HG03139 (cell line): ENCODE results near the gene TOMM7.
"Not testable (repeated sequence)": the region's sequence is repeated elsewhere in the genome, so short reads cannot be mapped to it uniquely, and the experiment has no call there.

Source experiments
- ATAC-seq: cut with Tn5 transposase; IDR thresholded peaks from one replicate; pipeline ENCODE4 v1.9.1; 2021; ENCODE audit not compliant: unreplicated experiment

The TOMM7 gene

DNA sequence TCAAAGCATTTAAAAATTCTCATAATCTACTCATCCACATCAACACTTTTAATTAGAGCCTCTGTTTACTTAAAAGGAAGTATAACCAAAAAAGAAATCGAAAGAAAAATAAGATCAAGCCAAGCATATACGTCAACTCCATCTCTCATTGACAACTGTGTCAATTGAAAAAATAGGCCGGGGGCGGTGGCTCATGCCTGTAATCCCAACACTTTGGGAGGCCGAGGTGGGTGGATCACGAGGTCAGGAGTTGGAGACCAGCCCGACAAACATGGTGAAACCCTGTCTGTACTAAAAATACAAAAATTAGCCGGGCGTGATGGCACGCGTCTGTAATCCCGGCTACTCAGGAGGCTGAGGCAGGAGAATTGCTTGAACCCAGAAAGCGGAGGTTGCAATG is 32.0 kb downstream of the TOMM7 start:
- ATAC-seq: not testable (repeated sequence)

DNA sequence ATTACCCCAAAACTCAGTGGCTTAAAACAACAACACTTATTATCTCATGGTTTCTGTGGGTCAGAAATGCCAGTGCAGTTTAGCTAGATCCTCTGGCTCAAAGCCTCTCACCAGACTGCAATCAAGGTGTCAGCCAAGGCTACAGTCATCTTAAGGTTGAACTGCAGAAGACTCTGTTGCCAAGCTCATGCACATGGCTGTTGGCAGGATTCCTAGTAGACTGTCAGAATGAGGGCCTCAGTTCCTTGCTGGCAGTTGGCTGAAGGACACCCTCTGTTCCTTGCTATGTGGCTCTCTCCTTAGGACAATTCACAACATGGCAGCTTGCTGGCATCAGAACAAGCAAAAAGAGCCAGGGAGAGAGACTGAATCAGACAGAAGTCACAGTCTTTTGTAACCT is 34.7 kb downstream of the TOMM7 start:
- ATAC-seq: no peak

DNA sequence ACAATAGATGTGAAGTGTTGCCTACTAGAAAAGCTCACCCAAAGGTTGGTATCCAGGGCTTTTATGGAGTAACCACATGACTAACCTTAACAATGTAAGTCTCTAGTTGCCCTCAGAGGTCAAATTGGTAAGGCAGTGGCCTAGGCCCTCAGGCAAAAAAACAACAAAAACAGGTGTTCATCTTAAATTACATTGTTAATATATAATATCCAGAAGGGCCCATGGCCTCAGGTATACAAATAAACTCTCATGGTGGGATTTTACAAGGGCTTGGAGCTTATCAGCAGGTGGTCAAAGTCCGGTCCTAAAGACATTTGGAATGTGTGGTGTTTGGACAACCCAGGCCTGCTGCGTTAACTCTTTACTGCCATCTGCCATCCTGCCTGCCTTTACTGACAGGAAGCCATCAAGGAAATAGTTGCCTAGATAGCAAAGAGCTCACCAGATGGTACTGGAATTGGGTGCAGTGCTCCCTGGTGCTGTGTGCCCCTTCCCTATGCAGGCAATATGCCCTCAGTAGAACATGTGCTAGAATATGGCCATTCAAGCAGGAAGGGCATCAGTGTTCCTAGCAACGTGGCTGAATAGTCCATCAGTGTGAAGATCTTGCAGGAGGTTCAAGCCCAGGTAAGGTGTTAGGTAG is 36.2 kb downstream of the TOMM7 start:
- no peak for ATAC-seq

DNA sequence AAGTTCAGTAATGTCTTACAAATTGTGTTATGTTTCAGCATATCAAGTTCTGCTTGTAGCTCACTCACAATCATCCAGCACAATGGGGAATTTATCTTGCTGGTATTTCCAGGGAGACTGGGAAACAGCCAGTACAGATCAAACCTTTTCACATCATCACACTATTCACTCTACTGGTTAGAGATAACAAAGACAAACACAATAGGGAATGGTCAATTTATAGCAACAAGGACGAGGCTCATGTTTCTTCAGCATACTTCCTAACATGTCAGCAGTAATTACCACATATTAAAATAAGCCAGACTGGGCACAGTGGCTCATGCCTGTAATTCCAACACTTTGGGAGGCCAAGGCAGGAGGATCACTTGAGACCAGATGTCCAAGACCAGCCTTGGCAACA is 38.3 kb downstream of the TOMM7 start:
- no peak for ATAC-seq

DNA sequence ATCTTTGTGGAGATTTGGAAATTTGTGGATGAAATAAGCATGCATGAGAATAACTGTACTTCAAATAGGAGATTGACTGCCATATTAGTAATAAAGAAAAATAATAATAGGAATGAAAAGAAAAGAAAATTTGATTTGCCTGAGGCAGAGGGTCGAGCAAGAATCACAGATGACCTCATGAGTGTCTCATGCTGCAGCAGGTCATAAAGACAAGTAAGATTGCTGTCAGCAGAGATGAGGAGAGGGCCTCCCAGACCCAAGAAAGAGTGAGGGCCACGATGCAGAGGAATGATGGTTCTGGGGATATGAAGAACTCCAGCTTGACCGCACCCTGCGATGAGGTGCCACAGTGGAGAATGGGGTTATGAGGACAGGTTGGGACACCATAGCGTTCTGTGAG is 39.2 kb downstream of the TOMM7 start:
- no peak for ATAC-seq

DNA sequence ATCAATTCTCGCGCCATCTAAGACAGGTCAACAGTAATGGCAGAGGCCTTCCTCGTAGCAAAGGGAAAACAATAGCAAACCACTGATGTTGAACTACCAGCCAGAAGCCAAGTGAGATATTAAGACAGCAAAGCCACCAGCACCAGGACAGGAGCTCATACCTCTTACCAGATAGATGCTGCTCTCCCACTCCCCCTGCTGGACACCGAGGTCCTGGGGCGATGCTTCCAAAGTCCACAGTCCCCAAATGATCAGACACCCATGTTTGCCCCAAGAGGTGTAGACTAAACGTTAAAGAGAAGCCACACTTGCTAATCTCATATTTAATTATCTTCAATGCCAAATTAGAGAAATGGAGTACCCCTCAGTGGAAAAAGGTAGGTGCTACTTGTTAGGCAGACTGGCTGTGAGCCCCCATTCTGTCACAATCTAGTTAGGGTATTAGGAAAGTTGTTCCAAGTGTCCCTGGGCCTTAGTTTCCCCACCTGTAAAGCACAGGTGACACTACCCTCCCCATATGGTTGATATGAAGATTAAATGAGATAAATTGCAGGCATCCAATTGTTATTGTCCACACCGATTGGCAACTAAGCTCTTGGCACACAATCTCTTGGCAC is 39.9 kb downstream of the TOMM7 start:
- no peak for ATAC-seq

DNA sequence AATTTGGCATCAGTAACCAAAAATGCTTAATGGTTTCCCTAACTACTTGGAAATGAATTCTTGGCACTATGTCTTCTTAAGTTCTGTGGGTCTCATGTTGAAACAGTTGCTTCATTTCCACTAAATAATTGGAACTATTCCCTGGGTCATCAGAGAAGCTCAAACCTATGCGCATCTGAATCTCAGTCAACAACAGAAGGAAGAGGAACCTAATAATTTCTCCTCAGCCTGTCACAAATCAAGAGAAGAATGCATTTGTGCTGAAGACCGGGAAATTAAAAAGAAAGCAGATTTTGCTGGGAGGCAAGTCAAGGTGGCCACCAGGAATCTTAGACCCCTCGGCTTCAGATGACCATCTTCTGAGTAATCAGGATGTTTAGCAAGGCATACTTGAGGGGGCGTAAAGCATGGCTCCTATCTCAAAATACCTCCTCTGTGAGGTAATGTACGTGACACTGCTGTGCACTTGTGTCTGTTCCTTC is 41.4 kb downstream of the TOMM7 start:
- ATAC-seq: no peak

DNA sequence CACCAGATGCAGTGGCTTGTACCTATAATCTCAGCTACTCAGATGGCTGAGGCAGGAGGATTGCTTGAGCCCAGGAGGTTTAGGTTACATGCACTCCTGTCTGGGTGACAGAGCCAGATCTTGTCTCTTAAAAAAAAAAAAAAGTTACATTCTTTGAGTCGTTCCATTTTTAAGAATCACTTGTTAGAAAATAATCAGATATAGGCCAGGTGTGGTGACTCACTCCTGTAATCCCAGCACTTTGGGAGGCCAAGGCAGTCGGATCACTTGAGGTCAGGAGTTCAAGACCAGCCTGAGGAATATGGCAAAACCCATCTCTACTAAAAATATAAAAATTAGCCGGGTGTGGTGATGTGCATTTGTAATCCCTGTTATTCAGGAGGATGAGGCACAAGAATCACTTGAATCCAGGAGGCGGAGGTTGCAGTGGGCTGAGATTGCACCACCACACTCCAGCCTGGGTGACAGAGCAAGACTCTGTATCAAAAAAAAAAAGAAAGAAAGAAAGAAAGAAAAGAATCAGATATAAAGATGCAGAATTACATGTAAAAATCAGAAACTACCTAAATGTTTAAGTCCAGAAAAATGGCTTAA is 42.8 kb downstream of the TOMM7 start:
- not testable (repeated sequence) for ATAC-seq

DNA sequence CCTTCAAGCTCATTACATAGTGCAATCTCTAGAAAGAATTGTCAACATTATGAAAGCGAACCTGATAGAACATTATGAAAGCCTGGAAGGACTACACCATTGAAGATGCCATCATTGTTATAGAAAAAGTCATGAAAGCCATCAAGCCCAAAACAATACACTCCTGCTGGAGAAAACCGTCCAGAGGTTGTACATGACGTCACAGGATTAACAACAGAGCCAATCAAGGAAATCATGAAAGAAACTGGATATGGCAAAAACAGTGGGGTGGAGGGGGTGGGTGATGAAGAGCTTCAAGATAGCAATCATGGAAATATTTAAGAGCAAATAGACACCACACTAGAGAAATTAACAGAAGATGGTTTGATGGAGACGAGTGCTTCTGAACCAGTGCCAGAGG is 45.7 kb downstream of the TOMM7 start:
- ATAC-seq: no peak

DNA sequence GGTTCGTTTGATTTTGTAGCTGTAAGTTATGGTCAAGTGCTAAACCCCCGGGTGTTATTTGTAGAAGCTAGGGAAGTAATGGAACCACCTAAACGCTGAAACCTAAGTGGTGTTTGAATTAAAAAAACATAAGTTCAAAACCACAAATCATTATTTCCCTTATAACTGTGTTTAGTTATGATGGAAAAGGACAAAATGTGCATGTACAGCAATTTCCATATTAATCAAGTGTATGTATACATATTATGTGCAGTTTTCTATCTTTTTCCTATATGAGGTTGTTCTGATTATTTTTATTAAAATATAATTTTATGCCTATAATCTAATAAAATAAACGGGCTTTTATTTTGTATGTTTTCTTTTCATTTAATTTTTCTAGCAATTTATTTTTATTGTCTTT is 49.8 kb downstream of the TOMM7 start:
- ATAC-seq: no peak

DNA sequence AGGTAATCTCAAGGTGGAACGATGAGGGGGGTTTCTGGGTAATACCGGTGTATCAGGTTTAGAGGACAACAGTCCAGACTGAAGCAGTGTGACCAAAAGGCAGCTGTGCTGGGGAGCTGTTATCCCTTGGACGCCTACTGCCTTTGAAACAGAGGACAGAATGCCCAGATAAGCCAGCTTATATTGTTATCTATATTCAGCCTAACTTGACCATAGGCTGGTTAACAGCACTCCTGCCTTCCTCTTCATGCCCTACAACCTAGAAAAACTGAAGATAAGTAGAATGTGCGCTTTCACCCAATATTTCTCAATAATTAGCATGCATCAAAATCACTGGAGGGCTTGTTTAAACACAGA is 50.8 kb downstream of the TOMM7 start:
- no peak for ATAC-seq

DNA sequence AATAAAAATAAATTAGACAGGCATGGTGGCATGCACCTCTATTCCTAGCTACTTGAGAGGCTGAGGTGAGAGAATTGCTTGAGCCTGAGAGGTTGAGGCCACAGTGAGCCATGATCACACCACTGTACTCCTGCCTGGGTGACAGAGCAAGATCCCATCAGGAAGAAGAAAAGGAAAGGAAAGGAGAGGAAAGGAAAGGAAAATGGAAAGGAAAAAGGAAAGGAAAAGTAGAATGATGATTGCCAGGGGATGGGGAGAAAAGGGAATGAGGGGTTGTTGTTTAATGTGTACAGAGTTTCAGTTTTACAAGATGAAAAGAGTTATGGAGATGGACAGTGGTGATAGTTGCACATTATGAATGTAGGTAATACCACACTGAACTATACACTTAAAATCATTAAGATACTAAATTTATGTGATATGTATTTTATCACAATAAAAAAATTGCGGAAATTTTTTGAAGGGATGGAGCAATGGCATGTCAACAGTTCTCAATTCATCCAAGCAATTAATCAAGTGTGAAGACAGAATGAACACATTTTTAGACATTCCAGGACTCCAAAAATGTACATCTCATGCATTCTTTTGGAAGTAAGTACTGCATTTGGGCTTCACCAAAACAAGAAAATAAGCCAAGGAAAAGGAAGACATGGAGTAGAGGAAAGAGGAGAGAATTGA is 51.3 kb downstream of the TOMM7 start:
- ATAC-seq: no peak

DNA sequence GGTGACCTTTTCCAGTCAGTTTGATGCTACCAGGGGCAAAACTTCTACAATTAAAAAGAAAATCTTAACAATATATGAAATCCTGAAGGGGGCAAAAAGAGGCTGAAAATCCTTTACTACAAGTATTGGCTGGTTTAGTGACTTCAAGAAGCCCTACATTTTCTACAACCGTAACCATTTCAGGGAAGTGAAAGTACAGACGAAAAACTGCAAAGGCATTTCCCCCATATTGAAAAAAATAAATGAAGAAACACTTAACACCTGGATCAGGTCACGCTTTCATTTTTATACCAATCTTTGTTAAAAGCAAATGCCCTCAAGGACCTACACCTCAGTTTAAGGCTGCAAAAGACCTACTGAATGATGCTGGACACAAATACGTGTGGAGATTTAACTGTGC is 57.0 kb downstream of the TOMM7 start:
- no peak for ATAC-seq
